Ishikawa (cell line): Measurements from ENCODE around the gene GPR84.

ENCODE experiments used
- CEBPB ChIP-seq: IDR thresholded peaks from 2 replicates; pipeline ENCODE4 v1.6.1; 2012
- CREB1 ChIP-seq: IDR thresholded peaks from 2 replicates; pipeline ENCODE4 v1.6.1; 2012; ENCODE audit warnings: low read depth
- EGR1 ChIP-seq: IDR thresholded peaks from 2 replicates; pipeline ENCODE4 v1.6.1; 2012
- EP300 ChIP-seq: IDR thresholded peaks from 2 replicates; pipeline ENCODE4 v1.6.1; 2012; ENCODE audit warnings: borderline replicate concordance
- FOXM1 ChIP-seq: IDR thresholded peaks from 2 replicates; pipeline ENCODE4 v1.6.1; 2012; ENCODE audit warnings: low read depth, borderline replicate concordance
- NFIC ChIP-seq: IDR thresholded peaks from 2 replicates; pipeline ENCODE4 v1.6.1; 2012
- RAD21 ChIP-seq: IDR thresholded peaks from 2 replicates; pipeline ENCODE4 v1.6.1; 2012; ENCODE audit warnings: low read depth
- TAF1 ChIP-seq: IDR thresholded peaks from 2 replicates; pipeline ENCODE4 v1.6.1; 2012; ENCODE audit warnings: low read depth, mild to moderate bottlenecking
- TCF12 ChIP-seq: IDR thresholded peaks from 2 replicates; pipeline ENCODE4 v1.6.1; 2012; ENCODE audit warnings: low read depth
- TEAD4 ChIP-seq: IDR thresholded peaks from 2 replicates; pipeline ENCODE4 v1.6.1; 2012
- YY1 ChIP-seq: IDR thresholded peaks from 2 replicates; pipeline ENCODE4 v1.6.1; 2012; ENCODE audit warnings: low read depth
- ZBTB7A ChIP-seq: IDR thresholded peaks from 2 replicates; pipeline ENCODE4 v1.6.1; 2012; ENCODE audit warnings: low read depth
- TF ChIP-seq, protein P1 (sequence below): IDR thresholded peaks from 2 replicates; pipeline ENCODE4 v1.6.1; 2012
- TF ChIP-seq, protein P2 (sequence below): IDR thresholded peaks from 2 replicates; pipeline ENCODE4 v1.6.1; 2012; ENCODE audit warnings: low read depth, mild to moderate bottlenecking
- TF ChIP-seq, protein P3 (sequence below): IDR thresholded peaks from 2 replicates; pipeline ENCODE4 v1.6.1; 2012

The GPR84 gene

DNA sequence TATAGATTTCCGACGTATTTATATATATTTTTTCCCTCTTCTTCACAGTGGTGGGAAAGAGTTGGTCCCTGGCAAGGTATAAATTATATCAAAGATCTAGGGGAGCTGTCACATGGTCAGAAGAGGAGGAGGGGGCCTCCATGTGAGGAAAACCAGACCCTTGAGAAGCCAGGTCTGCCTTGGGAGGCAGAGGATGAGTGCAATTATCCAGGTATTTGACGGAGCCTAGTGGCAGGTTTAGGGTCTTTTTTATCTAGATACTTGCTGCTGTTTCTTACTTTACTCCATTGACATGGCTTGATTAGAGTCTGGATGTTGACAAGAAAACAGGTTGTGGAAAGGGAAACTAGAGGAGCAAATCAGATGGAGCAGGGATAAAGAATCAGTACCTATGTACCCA lies 33.8 kb downstream of the GPR84 start:
- TF ChIP-seq EP300: no peak
- TF ChIP-seq RAD21: no peak
- TF ChIP-seq NFIC: no peak
- TF ChIP-seq, protein P1, sequence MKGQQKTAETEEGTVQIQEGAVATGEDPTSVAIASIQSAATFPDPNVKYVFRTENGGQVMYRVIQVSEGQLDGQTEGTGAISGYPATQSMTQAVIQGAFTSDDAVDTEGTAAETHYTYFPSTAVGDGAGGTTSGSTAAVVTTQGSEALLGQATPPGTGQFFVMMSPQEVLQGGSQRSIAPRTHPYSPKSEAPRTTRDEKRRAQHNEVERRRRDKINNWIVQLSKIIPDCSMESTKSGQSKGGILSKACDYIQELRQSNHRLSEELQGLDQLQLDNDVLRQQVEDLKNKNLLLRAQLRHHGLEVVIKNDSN: no peak
- no peak for TF ChIP-seq TAF1
- TF ChIP-seq, protein P2, sequence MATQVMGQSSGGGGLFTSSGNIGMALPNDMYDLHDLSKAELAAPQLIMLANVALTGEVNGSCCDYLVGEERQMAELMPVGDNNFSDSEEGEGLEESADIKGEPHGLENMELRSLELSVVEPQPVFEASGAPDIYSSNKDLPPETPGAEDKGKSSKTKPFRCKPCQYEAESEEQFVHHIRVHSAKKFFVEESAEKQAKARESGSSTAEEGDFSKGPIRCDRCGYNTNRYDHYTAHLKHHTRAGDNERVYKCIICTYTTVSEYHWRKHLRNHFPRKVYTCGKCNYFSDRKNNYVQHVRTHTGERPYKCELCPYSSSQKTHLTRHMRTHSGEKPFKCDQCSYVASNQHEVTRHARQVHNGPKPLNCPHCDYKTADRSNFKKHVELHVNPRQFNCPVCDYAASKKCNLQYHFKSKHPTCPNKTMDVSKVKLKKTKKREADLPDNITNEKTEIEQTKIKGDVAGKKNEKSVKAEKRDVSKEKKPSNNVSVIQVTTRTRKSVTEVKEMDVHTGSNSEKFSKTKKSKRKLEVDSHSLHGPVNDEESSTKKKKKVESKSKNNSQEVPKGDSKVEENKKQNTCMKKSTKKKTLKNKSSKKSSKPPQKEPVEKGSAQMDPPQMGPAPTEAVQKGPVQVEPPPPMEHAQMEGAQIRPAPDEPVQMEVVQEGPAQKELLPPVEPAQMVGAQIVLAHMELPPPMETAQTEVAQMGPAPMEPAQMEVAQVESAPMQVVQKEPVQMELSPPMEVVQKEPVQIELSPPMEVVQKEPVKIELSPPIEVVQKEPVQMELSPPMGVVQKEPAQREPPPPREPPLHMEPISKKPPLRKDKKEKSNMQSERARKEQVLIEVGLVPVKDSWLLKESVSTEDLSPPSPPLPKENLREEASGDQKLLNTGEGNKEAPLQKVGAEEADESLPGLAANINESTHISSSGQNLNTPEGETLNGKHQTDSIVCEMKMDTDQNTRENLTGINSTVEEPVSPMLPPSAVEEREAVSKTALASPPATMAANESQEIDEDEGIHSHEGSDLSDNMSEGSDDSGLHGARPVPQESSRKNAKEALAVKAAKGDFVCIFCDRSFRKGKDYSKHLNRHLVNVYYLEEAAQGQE: no peak
- no peak for TF ChIP-seq CEBPB
- TF ChIP-seq TCF12: no peak
- TF ChIP-seq ZBTB7A: no peak
- no peak for TF ChIP-seq TEAD4
- no peak for TF ChIP-seq EGR1
- TF ChIP-seq YY1: no peak
- TF ChIP-seq, protein P3, sequence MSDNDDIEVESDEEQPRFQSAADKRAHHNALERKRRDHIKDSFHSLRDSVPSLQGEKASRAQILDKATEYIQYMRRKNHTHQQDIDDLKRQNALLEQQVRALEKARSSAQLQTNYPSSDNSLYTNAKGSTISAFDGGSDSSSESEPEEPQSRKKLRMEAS: no peak
- no peak for TF ChIP-seq FOXM1
- TF ChIP-seq CREB1: no peak

DNA sequence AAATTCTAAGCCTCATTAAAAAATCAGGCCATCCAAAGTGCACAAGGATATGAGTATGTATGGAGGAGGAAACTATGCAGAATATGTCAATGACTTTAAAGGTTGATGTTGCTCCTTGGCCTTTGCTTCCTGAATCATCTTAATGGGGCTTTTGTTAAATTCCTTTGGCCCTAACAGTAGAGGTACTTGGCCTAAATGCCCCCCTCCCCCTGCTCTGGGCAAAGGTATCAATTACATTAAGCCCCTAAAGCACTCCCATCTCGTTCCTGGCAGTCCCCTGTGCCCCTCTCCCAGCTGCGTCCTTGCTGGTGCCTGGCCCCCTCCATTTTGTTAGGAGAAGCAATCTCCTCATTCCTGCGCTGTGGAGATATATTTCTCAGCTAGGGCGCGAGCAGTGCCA lies 34.5 kb downstream of the GPR84 start:
- TF ChIP-seq CREB1: no peak

DNA sequence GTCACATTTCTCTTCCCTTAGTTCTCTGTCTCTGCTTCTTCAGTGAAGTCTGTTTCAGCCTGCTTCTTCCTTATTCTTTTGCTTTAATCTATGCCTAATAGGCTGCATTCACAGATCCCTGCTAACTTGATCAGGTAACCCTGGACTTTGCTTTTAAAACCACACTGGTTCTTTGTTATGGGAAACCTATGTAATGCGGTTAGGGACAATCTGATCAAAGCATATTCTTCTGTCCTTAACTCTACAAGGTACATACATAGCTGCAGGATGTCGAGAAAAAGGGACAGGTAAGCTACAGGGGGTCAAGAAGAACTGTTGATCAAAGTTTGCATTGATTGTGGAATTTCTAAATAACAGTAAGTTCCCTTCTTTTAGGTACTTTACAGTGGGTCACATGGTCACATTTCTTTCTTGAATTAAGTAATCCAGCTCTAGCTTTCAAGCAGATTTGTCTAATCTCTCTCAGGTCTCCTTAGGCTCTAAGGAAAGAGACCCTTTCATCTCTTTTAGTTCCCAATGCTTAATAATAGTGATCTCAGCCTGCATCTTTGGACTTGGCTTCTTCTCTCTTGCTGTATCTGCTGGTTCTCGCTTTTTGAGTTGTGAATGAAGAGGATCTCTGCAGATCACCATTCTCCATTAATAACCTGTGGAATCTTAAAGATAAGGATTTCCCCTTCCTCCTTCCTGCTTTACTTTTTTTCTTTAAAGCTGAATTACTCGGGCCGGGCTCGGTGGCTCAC lies 35.5 kb downstream of the GPR84 start:
- TF ChIP-seq, protein P1: no peak
- TF ChIP-seq, protein P2: no peak
- no peak for TF ChIP-seq TAF1
- no peak for TF ChIP-seq YY1
- TF ChIP-seq, protein P3: no peak
- TF ChIP-seq TEAD4: no peak

DNA sequence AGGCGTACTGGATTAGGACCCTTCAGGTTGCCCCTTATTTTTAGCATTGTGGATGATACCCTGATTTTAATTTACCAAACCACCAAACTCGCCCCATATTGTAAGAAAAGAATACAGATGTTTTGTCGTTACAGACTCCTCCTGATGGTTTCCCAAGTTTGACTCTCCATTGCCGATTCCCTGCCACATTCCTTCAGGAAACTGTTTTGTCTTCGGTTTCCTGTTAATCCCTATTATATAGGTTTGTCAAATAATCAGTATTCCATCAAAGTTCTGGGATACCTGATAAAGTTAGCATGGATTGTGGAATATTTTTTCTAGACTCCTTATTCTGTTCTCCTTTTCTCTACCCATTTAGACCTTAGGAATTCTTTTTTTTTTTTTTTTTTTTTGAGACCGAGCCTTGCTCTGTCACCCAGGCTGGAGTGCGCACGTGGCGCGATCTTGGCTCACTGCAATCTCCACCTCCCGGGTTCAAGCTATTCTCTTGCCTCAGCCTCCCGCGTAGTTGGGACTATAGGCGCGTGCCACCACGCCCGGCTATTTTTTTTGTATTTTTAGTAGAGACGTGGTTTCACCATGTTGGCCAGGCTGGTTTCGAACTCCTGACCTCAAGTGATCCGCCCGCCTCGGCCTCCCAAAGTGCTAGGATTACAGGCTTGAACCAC lies 38.7 kb downstream of the GPR84 start:
- TF ChIP-seq, protein P1: peak; percentile 32; the same call in 1 of the 2 replicates
- TF ChIP-seq, protein P3: peak; percentile 32; the same call in 1 of the 2 replicates

DNA sequence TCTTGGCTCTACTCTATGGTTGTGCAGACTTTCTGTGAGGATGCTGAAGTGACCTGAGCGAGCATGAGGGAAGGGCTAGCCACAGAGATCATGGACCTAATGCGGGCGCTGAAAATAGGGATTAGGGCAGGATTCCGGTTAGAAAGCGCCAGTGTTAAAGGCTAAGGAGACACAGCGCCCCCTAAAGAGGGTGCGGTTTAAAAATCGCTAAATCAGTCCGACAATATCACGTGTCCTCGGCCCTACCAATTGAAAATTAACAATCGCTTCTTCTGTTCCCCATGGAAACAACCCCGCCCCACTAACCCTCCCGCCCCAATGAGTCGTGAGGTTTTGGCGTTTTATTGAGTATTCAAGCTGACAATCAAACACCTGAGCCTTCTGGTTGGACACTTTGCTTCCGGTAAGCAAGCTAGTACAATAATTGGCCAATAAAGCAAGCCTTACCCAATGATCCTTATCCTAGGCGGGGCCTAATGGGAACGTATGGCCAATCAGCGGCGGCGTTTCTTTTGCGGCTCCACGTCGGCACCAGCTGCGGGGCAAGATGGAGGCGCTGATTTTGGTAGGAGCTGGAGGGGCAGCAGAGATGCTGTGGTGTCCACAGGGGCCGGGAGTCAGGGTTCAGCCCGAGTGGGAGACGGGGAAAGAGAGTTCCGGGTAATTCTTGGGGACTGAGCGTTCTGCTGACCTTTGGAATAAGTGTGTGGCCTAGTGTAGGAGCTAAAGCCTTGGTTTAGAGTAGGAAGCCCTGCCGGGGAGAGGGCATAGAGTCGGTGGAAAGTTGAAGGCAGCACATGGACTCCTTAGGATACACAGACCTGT lies 39.5 kb downstream of the GPR84 start, which contains the start of gene COPZ1:
COPZ1 (plus strand) TSS at position 515 of the 825 bp plus-strand sequence; CDS start at position 548, 33 bp downstream.
- TF ChIP-seq CEBPB (no peak), YY1 (peak; percentile 96), TAF1 (peak; percentile 97), FOXM1 (peak; percentile 75), RAD21 (peak; percentile 91), CREB1 (peak; percentile 79; the same call in 1 of the 2 replicates), ZBTB7A (no peak), EGR1 (no peak)
- TF ChIP-seq, protein P3: peak; percentile 63
- TF ChIP-seq, protein P1: peak; percentile 96
